SK-N-SH treated with all-trans-retinoic acid at 6 μM for 48 hours (cell line): ENCODE measurements around the gene TGFBR3.

Source experiments
- ATAC-seq: fragments of 200-7000 bp; cut with Tn5 transposase; 3 replicates; pipeline ENCODE4 v1.9.1; 2020; ENCODE audit warnings: mild to moderate bottlenecking, moderate library complexity
- ARNTL ChIP-seq: fragments of 450-650 bp; formaldehyde crosslinking; IDR thresholded peaks from 2 replicates; pipeline ENCODE4 v1.5.0; 2020; ENCODE audit warnings: low read depth, mild to moderate bottlenecking, moderate library complexity, borderline replicate concordance
- BACH2 ChIP-seq: fragments of 250-450 bp; sonication (Bioruptor Pico); IDR thresholded peaks from 2 replicates; pipeline ENCODE4 v1.9.0; 2021; ENCODE audit warnings: mild to moderate bottlenecking, borderline replicate concordance
- CREB5 ChIP-seq: fragments of 250-450 bp; sonication (Bioruptor Pico); IDR thresholded peaks from 2 replicates; pipeline ENCODE4 v1.5.1; 2020; ENCODE audit warnings: low read depth, mild to moderate bottlenecking, moderate library complexity
- CSDC2 ChIP-seq: fragments of 250-450 bp; sonication (Bioruptor Pico); IDR thresholded peaks from 2 replicates; pipeline ENCODE4 v1.5.0; 2020; ENCODE audit warnings: mild to moderate bottlenecking, moderate library complexity
- CSRNP3 ChIP-seq: fragments of 250-450 bp; sonication (Bioruptor Pico); IDR thresholded peaks from 2 replicates; pipeline ENCODE4 v1.5.1; 2021; ENCODE audit warnings: mild to moderate bottlenecking, moderate library complexity
- ESRRG ChIP-seq: fragments of 250-450 bp; sonication (Bioruptor Pico); IDR thresholded peaks from 2 replicates; pipeline ENCODE4 v1.6.1; 2021; ENCODE audit warnings: mild to moderate bottlenecking
- GLIS3 ChIP-seq: fragments of 250-450 bp; sonication (Bioruptor Pico); IDR thresholded peaks from 2 replicates; pipeline ENCODE4 v1.5.0; 2020; ENCODE audit warnings: mild to moderate bottlenecking, moderate library complexity
- ISL1 ChIP-seq: fragments of 250-450 bp; sonication (Bioruptor Pico); IDR thresholded peaks from 2 replicates; pipeline ENCODE4 v2.1.2; 2022; ENCODE audit warnings: mild to moderate bottlenecking, moderate library complexity
- OSR1 ChIP-seq: fragments of 250-450 bp; sonication (Bioruptor Pico); IDR thresholded peaks from 2 replicates; pipeline ENCODE4 v1.8.0; 2022; ENCODE audit warnings: moderate library complexity, mild to moderate bottlenecking, inconsistent platforms
- PATZ1 ChIP-seq: fragments of 250-450 bp; sonication (Bioruptor Pico); IDR thresholded peaks from 2 replicates; pipeline ENCODE4 v1.8.0; 2020; ENCODE audit warnings: mild to moderate bottlenecking, moderate library complexity, borderline replicate concordance
- POU6F1 ChIP-seq: fragments of 250-450 bp; sonication (Bioruptor Pico); IDR thresholded peaks from 2 replicates; pipeline ENCODE4 v1.8.0; 2021; ENCODE audit warnings: low read depth, mild to moderate bottlenecking, moderate library complexity, borderline replicate concordance
- RARB ChIP-seq: fragments of 250-450 bp; sonication (Bioruptor Pico); IDR thresholded peaks from 2 replicates; pipeline ENCODE4 v1.8.0; 2021; ENCODE audit warnings: mild to moderate bottlenecking, moderate library complexity
- SNAI2 ChIP-seq: fragments of 250-450 bp; sonication (Bioruptor Pico); IDR thresholded peaks from 2 replicates; pipeline ENCODE4 v1.5.0; 2020; ENCODE audit warnings: mild to moderate bottlenecking, moderate library complexity
- TOX ChIP-seq: fragments of 250-450 bp; sonication (Bioruptor Pico); IDR thresholded peaks from 2 replicates; pipeline ENCODE4 v1.8.0; 2021; ENCODE audit warnings: mild to moderate bottlenecking, moderate library complexity, borderline replicate concordance
- TSHZ2 ChIP-seq: fragments of 250-450 bp; sonication (Bioruptor Pico); IDR thresholded peaks from 2 replicates; pipeline ENCODE4 v1.5.0; 2020; ENCODE audit warnings: mild to moderate bottlenecking, moderate library complexity
- ZC3H10 ChIP-seq: fragments of 250-450 bp; sonication (Bioruptor Pico); IDR thresholded peaks from 2 replicates; pipeline ENCODE4 v1.5.1; 2021; ENCODE audit warnings: mild to moderate bottlenecking, moderate library complexity
- ZFP3 ChIP-seq: fragments of 250-450 bp; sonication (Bioruptor Pico); IDR thresholded peaks from 2 replicates; pipeline ENCODE4 v1.5.0; 2020; ENCODE audit warnings: mild to moderate bottlenecking, moderate library complexity
- ZFP30 ChIP-seq: fragments of 450-650 bp; formaldehyde crosslinking; IDR thresholded peaks from 2 replicates; pipeline ENCODE4 v1.5.0; 2022; ENCODE audit warnings: mild to moderate bottlenecking, moderate library complexity
- ZNF565 ChIP-seq: fragments of 450-650 bp; formaldehyde crosslinking; conservative IDR thresholded peaks from 2 replicates; pipeline ENCODE4 v1.5.0; 2020; ENCODE audit warnings: low read depth, mild to moderate bottlenecking, moderate library complexity
- ZNF70 ChIP-seq: fragments of 450-650 bp; formaldehyde crosslinking; IDR thresholded peaks from 2 replicates; pipeline ENCODE4 v1.5.0; 2020; ENCODE audit warnings: mild to moderate bottlenecking, moderate library complexity

The TGFBR3 gene

GRCh38 chr1:91712393-91712792, 173.6 kb downstream of the TGFBR3 start:
- TF ChIP-seq BACH2 (CRISPR knock-in tag) (no peak), ZC3H10 (CRISPR knock-in tag) (no peak), ESRRG (CRISPR knock-in tag) (no peak), ZFP30 (no peak), CSRNP3 (CRISPR knock-in tag) (no peak)

GRCh38 chr1:91711504-91712247, 174.3 kb downstream of the TGFBR3 start:
- ATAC-seq: no peak
- TF ChIP-seq RARB (CRISPR knock-in tag): no peak
- TF ChIP-seq GLIS3 (CRISPR knock-in tag): no peak
- no peak for TF ChIP-seq ISL1 (CRISPR knock-in tag)
- TF ChIP-seq ZC3H10 (CRISPR knock-in tag): no peak
- no peak for TF ChIP-seq ZNF70
- TF ChIP-seq TOX (CRISPR knock-in tag): no peak
- no peak for TF ChIP-seq POU6F1 (CRISPR knock-in tag)
- no peak for TF ChIP-seq PATZ1
- TF ChIP-seq CREB5 (CRISPR knock-in tag): no peak
- no peak for TF ChIP-seq TSHZ2 (CRISPR knock-in tag)

More at GRCh38 chr1:91712393-91712792, 173.6 kb downstream of the TGFBR3 start:
- ATAC-seq: no peak

- no peak for ATAC-seq
- TF ChIP-seq ZFP30 (no peak), ZNF565 (CRISPR knock-in tag) (no peak), RARB (CRISPR knock-in tag) (no peak), CSRNP3 (CRISPR knock-in tag) (no peak), ZC3H10 (CRISPR knock-in tag) (no peak), ESRRG (CRISPR knock-in tag) (no peak), OSR1 (CRISPR knock-in tag) (no peak), BACH2 (CRISPR knock-in tag) (no peak), SNAI2 (CRISPR knock-in tag) (no peak), ARNTL (CRISPR knock-in tag) (no peak), CREB5 (CRISPR knock-in tag) (no peak), POU6F1 (CRISPR knock-in tag) (no peak), CSDC2 (no peak), ZFP3 (no peak), ZNF70 (no peak), ISL1 (CRISPR knock-in tag) (no peak)
- TF ChIP-seq, all 23 proteins: peak for 0
Measured at GRCh38 chr1:91710261-91710660, 175.7 kb downstream of the TGFBR3 start.
